NCI-H748 (cell line): ENCODE data around the gene FN3K.

Experiments
- DNase-seq: peaks from one replicate; lab custom pipeline; 2025; ENCODE audit not compliant: unreplicated experiment; lab: John Stamatoyannopoulos, UW

FN3K gene

DNA sequence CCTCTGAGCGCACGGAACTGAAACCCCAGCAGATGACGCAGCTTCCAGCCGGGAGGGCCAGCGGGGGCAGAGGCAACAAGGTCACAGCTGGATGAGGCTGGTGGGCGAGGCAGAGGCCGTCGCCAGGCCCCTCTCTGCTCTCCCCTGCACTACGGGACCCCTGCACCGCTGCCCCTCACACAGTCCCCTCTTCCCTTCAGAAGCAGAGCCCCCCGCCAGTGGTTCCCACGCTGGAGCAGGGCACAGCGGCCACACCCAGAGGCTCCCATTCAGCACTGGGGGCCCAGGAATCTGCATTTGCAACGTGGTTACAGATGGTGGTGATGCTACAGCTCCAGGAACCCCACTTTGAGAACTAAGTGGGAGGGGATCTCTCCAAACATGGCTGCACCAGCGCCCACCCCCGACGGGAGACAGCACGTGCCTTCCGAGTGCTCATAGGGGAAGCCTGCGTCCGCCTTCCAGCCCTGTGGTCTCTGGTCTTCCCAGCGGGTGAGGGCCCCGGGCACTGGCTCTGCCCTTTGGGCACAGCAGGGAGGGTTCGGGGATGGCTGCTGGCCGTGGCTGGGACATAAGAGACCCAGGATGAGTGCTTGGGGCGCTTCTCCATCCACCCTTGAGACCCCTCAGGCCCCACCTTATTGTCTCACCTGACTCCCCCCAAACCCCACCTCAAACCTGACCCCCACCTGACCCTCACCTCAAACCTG is 32.2 kb upstream of the FN3K start:
- no peak for DNase-seq

DNA sequence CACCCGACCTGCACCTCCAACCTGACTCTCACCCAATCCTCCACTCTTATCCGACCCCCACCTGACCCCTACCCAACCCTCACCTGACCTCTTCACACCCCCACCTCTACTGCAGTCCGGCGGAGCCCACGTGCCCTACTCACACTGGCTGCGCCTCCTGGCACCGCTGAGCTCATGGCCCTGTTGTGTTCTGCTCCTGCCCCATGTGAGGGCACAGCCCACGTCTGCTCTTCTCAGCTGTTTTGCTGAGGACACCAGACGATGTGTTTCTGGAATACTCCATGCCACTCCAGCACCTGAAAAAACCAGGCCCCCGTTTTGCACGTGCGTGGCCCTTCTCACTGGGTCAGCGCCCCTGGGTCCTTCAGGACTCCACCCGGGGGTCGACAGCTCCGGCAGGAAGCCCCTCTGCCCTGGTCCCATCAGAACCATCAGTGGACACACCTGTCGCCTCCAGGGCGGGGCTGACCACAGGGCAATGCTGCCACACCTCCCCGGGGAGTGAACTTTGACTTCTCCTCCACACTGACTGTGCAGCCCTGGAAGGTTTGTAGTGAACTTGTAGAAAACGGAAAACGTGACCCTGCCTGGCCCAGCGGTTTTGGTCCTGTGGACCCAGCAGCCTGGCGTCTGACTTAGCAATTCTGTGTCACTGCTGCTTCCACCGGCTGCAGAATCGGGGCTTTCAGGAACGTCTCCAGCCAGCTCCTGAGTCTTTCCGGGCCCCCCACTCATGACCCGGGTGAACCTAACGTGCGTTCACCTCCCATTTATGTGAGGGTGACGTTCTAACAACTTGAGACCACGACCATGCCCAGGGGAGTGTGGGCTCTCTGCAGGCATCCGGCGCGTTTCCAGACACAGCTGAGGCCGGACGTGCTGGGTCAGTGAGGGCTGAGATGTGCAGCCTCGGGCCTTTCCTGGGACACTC is 31.2 kb upstream of the FN3K start:
- no peak for DNase-seq

DNA sequence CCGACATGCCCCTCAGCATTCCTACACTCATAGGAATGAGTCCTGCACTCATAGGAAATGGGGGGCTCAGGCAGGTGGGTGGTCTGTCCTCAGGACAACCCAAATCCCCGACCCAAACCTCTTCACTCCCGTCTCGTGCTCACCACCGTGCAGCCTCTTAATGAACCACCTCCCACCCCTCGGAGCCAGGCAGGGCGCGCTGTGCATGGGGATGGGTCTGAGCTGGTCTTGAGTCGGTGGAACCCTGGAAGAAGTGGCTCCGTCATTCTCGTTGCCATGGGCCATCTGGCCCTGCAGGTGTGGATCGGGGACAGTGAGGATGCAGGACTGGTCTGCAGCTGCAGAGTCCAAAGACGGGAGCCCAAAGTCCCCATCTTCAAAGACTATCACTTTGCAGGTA is 30.5 kb upstream of the FN3K start:
- DNase-seq: no peak

DNA sequence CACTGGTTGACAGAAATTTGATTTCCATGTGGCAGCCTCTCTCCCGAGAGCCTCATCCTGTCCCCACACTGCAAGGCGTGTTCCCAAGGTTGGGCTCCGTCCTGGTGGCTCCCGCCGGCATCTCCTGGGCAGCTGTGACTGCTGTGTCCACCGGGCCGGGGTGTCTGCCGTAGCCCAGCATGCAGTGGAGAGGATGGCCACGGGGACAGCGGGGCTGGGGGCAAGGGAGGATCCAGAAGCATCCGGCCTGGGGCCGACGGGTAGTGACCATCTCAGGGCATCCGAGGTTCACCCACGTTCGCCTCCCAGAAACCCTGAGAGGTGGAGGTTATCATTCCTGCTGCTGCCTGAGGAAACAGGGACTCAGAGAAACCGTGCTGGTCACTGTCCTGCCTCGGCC is 29.7 kb upstream of the FN3K start:
- DNase-seq: no peak

DNA sequence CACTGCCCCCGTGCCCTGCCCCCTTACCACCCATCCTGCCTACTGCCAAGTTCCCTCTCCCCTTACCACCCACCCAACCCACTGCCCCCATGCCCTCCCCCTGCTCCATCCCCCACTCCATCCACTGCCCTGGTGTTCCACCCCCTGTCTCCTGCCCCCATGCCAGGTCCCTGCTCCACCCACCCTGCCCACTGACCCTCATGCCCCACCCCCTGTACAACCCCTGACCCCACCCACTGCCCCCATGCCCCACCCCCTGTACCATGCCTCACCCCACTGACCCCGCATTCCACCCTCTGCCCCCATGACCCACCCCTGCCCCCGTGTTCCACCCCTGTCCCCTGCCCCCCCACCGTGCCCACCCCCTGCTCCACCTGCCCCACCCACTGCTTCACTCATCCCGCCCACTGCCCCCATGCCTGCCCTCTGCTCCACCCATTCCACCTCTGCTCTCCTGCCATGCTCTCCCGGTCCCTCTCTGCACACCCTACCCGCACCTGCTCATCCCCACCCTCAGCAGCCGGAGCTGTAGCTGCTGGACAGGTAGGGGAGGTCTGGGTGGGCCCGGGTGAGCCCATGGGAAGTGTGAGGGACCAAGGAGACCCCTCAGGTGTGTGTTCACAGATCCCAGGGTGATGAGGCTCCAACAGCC is 26.3 kb upstream of the FN3K start:
- no peak for DNase-seq

DNA sequence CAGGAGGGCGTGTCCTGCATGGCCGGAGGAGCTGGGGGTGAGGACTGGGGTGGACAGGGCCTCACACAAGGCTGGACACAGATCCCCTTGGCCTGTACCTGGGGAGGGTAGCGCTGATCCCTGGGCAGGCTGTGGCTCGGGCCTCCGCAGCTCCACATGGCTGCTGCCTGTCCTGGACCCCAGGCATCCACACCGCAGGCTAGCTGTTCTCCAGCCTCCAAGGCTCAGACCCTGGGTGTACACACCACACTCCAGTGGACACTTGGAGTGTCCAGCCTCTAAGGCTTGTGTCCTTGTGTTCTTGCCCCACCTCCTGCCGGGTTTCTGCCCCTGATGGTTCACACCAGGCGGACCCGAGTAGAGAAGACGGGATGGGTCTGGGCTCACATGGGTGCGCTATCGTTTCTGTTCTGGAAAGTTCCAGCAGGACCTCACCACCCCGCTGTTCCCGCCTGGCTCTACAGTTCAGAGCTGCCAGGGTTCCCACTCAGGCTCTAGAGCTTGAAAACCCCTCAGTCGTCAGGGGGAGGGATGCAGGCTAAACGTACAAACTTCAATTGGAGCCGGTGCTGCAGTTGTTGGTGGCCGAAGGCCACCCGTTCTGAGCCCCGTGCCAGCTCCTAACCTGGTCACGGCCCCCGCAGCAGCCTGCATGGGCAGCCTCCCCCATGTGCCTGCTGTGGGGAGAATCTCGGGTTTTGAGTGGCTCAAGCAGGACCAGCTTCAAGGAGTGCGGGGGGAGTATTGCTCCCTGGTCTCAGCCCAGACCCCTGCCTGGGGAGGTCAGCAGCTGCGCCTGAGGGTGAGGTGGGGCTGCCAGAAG is 25.5 kb upstream of the FN3K start:
- no peak for DNase-seq

DNA sequence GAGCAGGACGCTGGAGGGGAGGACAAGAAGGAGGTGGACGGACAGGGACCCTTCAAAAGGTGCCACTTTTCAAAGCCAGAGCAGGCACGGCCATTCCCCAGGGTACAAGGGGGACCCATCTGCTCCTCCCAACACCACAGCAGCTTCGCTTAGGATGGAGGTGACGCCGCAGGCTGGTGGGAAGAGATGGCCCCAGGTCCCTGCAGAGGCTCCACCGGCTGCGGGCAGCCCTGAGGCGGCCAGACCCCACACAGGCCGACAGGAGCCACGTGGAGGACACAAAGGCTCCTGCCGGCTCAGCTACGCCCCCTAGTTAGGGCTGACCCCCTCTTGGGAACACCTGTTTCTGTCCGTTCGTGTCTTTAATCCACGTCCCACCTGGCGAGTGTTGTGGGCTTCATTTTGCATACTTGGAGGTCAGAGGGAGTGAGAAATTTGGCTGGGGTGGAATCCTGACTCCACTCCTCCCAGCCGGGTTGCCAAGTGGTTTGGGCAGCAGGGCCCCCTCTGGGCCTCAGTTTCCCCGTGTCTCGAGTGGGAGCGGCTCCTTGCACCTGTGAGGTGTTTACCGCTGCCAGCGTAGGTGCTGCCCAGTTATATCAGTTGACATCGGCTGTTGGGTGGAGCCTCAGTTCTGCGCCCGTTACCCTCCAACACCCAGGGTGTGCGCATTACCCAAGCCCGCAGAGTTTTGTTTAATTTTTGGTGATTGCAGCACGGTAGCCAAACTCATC is 24.7 kb upstream of the FN3K start:
- DNase-seq: no peak

DNA sequence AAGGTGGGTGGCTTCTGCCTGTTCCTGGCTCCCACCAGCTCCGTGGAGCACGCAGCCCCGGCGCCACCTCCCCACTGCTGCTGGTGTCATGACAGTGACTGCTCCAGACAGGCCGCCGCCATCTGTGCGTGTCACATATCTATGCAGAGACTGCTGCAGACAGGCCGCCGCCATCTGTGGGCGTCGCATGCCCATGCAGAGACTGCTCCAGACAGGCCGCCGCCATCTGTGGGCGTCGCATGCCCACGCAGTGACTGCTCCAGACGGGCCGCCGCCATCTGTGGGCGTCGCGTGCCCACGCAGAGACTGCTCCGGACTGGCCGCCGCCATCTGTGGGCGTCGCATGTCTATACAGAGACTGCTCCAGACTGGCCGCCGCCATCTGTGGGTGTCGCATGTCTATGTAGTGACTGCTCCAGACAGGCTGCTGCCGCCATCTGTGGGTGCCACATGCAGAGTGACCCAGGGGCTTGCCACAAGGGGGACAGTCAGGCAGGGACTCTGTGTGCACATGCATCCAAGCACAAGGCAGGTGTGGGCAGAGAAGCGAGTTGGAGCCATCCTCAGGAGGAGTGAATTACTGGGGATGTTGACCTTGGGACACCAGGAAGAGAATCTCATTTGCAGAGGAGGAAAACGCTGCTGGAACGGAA is 22.2 kb upstream of the FN3K start:
- DNase-seq: no peak

DNA sequence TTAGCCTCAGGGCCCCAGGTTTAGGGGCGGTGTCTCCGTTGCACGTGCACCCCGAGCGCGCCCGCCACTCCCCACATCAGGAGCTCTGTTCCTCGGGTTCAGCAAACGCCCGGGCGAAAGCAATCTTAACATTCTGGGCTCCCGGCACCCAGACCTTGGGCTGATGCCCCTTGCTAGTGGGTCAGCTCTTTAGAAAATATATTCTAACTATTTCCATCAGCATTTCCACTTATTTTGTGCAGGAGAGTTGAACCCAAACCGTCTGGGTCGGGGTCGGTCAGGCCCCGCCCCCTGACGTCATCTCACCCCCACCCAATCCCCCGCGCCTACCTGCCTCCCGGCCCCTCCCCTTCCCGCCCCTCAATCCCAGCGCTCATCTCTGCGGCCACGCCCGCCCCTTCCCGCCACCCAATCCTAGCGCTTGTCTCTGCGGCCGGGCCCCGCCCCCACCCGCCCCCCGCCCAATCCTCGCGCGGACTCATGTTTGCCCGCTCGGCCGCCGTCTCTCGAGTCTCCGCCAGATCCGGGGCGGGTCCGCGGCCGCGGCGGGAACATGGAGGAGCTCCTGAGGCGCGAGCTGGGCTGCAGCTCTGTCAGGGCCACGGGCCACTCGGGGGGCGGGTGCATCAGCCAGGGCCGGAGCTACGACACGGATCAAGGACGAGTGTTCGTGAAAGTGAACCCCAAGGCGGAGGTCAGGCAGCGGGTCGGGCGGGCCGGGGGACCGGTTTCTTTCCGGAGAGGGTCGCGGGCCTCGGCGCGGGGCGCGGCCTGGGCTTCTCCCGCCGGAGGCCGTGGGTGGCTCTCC is 19.0 kb upstream of the FN3K start, which contains the start of gene FN3KRP:
Gene FN3KRP, plus strand, starts transcription at position 504 of the 808 bp plus-strand sequence. Its CDS starts 50 bp downstream, at position 554.
- DNase-seq: peak; percentile 96

DNA sequence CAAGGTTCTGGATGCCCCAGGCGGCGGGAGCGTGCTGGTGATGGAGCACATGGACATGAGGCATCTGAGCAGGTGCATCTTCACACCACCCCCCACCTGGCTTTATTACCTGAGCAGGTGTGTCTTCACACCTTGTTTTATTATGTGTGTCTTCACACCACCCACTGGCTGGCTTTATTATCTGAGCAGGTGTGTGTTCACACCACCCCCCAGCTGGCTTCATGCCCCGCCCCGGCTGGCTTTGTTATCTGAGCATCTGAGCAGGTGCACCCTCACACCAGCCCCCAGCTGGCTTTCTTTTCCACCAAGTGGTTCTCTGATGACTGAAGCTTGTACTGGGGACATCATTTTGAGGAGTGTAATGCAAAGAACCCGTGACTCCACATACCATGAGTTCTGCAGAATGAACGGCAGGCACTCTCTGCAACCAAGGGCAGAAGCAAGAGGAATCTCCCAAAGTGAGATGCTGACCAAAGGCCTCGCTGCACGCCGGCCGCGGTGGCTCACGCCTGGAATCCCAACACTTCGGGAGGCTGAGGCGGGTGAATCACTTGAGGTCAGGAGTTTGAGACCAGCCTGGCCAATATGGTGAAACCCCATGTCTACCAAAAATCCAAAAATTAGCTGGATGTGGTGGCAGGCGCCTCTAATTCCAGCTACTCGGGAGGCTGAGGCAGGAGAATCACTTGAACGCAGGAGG is 16.3 kb upstream of the FN3K start:
- DNase-seq: peak; percentile 71

DNA sequence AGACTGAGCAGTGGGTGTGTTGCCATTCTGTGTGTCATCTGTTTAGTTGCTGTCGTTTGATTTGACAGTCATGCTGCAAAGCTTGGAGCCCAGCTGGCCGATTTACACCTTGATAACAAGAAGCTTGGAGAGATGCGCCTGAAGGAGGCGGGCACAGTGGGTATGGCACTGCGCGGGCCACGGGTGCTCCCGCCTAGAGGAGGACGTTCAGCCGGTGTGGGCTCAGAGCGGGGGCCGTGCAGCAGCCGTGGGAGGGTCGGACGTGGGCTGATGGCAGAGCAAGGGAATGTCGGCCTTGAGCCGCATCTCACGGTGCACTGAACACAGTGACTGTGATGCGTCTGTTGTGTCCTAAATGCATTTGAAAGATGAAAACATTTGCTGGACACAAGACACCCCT is 15.2 kb upstream of the FN3K start:
- no peak for DNase-seq

DNA sequence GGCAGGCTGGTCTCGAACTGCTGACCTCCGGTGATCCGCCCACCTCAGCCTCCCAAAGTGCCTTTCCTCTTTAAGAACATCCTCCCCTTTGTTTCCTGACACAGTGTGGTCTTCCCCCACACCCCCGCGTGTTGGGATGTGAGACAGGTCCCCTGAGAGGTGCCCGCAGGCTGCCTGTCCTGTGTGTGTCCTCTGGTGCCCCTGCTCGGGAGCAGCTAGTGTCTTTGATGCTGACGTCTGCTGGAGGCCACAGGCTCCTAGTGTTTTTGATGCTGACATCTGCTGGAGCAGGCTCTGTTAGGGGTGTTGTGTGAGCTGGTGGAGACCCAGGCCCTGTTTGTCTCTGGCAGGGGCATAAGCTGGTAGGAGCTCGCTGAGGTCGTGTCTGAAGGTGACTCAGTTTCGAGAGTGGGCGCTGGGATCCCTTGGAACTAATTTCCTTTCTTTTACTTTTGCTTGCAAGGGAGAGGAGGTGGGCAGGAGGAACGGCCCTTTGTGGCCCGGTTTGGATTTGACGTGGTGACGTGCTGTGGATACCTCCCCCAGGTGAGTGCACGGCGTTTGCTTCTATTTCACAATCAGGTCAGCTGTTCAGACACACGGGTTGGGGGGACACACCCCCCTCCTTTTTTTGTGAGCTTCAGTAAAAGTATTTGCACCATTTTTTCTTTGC is 12.9 kb upstream of the FN3K start:
- no peak for DNase-seq

DNA sequence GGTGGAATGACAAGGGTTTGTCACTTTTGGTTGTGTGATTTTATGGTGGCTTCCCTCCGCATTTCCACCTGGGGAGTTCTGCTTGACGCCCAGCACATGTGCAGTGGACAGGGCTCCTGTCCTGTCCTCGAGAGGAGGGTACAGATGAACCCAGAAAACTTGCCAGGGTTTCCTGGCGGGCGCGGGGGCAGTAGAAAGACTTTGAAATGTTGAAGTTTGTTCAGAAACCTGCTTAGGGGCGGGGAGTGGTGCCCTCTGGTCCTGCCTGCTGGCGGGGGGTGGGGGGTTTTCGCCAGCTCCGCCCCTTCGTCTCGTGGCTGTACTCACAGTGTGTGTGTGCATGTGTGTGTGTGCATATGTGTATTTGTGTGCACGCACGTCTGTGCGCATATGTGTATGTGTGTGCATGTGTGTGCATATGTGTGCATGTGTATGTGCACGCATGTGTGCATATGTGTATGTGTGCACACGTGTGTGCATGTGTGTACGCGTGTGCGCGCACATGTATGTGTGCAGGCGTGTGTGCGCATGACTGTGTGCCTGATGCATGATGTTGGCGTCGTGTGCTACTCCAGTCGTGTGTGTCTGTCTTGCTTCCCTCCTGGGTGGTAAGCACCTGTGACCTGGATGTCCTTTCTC is 12.1 kb upstream of the FN3K start:
- DNase-seq: no peak

DNA sequence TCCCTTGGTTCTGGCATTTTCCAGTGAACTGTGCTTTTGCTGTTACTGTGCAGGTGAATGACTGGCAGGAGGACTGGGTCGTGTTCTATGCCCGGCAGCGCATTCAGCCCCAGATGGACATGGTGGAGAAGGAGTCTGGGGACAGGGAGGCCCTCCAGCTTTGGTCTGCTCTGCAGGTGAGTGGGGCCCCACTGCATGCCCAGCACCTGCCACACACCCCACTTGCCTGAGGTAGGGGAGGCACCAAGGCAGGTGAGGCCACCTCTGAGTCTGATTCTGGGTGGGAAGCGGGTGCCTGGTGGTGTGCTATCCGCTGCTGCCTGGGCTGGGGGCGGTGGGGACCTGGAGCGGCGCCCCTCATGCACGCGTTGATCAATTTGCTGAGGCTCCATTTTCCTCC is 9.0 kb upstream of the FN3K start:
- no peak for DNase-seq

DNA sequence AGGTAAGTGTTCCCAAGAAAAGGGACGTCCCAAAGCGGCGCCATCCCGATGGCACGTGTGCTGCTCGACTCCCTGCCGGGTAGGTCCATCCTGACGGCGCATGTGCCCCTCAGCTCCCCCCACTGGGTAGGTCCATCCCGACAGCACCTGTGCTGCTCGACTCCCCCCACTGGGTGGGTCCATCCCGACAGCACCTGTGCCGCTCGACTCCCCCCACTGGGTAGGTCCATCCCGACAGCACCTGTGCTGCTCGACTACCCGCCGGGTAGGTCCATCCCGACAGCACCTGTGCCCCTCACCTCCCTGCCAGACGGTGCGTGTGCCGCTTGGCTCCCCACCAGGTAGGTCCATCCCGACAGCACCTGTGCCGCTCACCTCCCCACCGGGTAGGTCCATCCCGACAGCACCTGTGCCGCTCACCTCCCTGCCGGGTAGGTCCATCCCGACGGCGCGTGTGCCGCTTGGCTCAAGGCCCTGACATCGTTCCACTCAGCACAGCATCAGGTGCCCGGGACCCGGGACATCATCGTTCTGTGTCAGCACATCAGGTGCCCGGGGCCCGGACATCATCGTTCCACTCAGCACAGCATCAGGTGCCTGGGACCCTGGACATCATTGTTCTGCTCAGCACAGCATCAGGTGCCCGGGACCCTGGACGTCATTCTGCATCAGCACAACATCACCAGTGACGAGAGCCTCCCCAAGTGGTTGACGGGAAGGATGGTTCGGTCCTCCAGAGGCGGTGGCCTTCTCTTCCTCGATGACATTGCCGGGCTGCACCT is 5.7 kb upstream of the FN3K start:
- no peak for DNase-seq

DNA sequence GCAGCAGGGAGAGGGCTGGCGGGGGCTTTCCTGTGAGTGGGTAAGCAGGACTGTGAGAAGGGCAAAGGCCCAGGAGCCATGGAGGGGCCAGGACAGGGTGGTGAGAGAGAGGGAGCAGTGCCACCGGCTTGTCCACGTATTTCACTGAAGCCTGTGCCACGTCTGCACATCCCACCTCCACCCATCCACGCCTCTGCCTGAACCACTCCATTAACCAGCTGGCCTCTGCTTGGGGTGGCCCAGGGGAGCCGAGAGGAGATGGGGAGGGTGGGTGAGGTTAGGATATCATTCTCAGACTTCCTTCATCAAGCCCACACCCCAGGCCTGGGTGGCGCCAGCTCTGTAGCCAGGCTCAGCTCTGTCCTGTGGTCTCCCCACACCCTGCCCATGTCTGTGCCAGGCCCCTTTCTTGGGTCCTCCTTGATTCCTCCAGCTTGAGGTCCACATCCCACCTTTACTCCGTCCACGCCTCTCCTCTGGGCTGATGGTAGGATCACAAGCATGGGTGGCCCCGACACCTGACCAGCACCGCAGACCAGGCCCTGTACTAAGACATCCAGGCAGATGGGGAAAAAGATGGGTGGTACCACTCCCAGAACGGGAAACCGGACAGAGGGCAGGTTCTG is 3.2 kb upstream of the FN3K start:
- DNase-seq: no peak
